ENCODE data around the gene SGTA.

The SGTA gene

DNA sequence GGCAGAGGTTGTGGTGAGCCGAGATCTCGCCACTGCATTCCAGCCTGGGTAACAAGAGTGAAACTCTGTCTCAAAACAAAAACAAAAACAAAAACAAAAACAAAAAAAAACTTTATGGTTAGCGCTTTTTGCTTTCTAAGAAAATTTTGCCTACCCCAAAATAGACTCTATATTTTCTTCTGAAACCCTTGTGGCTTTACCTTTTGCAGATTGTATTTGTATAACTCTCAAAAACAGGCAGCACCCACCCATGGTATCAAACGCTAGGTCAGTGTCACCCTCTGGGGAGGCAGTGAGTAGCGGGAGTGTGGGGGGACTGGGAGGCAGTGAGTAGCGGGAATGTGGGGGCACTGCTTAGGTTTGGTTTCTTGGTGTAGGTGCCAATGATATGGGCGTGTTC, 35.7 kb downstream of the SGTA start:
- no peak for DNase-seq

DNA sequence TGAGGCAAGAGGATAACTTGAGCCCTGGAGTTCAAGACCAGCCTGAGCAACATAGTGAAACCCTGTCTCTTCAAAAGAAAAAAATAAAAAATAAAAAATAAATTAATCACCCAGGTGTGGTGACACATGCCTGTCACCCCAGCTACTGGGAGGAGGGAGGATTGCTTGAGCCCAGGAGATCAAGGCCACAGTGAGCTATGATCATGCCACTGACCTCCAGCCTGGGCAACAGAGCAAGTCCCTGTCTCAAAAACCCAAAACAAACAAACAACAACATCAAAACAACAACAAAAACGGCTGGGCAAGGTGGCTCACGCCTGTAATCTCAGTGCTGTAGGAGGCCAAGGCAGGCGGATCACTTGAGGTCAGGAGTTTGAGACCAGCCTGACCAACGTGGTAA, 39.0 kb downstream of the SGTA start:
- DNase-seq = no peak

DNA sequence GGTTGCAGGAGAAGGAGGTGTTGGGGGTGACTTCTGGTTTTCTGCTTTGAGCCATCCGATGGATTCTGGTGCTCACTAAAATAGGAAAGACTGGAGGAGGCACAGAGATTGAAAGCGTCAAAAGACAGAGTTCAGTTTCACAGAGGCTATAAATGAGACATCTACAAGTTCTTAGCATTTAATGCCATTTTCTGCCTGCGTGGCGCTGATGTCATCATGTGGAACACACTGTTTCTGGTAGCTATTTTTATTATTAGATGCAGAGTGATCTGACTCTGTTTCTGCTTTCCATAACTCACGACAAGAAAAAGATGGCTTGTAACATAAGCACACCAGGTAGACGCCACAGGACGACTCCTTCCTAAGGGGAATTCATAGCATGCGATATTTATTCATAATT, 40.0 kb downstream of the SGTA start:
- DNase-seq = no peak

DNA sequence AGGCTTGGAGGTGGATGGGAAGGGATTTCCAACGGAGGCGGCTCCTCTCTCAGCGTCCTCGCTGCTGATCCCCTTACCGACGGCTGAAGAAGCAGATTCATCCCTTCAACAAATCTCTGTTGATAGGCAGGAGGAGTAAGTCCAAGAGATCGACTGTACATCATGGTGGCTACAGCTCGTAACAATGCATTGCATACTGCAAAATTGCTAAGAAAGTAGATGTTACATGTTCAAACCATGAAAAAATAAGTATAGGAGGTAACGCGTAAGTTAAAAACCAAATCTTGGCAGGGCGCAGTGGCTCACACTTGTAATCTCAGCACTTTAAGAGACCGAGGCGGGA, 42.8 kb downstream of the SGTA start:
- DNase-seq = no peak

- DNase-seq = peak; percentile 99
These were observed 43.3 kb downstream of the SGTA start, which contains the start of gene SLC39A3 for GRCh38 chr19:2739602-2740313. Gene SLC39A3 (minus strand): TSS chr19:2740017. CDS start chr19:2737257, 2,760 bp downstream.

- no peak for DNase-seq
These were observed 46.4 kb downstream of the SGTA start for GRCh38 chr19:2736550-2737190.

DNA sequence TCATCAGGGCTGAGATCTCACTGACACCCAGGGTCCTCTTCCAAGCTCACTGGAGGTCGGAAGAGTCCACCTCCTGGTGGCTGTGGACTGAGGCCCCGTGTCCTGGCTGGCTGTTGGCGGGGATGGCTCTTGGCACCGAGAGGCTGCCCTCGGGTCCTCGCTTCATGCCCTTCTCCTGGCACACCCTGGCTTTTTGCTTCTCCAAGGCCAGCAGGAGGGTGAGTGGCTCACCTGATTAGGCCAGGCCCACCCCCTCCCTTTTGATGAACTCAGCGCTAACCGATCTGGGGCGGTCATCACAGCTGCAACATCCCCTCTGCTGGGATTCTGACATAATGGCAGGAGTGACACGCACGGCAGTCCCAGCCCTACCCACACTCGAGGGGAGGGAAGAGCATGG, 47.7 kb downstream of the SGTA start:
- no peak for DNase-seq

DNA sequence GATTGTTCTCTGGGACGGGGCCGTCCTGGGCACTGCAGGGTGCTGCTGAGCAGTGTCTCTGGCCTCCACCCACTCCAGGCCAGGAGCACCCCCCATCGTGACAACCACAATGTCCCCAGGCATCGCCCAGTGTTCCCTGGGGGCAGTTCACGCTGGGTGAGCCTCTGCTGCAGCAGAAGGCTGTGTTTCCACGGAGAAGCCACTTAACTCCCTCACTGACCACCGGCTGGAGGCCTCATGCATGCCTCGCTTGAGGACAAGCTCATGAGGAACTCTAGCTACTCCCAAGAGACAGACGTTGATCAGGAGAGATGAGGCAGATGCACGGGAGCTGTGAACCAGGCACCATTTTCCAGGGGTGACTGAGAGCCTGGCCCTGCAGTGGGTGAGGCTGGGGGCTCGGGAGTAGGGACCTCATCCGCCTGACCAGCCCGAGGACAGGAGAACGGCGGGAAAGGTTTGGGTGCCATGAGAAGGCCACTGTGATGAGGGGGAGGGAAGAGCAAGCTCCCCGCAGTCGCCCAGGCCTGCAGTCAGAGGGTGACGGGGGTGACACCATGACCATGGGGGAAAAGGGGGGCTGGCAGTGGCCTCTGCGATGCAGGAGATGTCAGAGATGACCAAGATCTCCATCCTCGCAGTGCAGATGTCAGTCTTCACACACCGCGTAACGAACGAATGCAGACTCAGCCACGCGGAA, 48.3 kb downstream of the SGTA start:
- no peak for DNase-seq

GRCh38 chr19:2733930-2734588, 49.0 kb downstream of the SGTA start:
- no peak for DNase-seq

DNA sequence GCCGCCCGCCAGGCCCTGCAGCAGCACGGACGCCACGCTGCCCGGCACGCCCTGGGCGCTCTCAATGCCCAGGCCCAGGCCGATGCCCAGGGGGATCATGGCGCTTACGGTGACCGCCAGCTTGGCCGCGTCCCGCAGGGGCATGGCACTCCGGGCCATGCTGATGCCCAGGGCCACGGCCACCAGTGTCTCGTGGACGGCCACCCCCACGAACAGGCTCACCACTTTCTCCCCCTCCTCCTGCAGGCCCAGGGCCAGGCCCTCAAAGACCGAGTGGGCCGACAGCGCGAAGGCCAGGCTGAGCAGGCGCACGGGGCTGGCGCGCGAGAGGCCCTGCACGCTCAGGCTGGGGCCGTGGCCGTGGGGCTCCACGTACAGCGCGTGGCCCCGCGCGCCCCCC, 50.2 kb downstream of the SGTA start:
- no peak for DNase-seq

- no peak for DNase-seq
These were observed 50.8 kb downstream of the SGTA start for GRCh38 chr19:2732157-2732725.

GRCh38 chr19:2731181-2731995, 51.7 kb downstream of the SGTA start:
- DNase-seq = no peak

DNA sequence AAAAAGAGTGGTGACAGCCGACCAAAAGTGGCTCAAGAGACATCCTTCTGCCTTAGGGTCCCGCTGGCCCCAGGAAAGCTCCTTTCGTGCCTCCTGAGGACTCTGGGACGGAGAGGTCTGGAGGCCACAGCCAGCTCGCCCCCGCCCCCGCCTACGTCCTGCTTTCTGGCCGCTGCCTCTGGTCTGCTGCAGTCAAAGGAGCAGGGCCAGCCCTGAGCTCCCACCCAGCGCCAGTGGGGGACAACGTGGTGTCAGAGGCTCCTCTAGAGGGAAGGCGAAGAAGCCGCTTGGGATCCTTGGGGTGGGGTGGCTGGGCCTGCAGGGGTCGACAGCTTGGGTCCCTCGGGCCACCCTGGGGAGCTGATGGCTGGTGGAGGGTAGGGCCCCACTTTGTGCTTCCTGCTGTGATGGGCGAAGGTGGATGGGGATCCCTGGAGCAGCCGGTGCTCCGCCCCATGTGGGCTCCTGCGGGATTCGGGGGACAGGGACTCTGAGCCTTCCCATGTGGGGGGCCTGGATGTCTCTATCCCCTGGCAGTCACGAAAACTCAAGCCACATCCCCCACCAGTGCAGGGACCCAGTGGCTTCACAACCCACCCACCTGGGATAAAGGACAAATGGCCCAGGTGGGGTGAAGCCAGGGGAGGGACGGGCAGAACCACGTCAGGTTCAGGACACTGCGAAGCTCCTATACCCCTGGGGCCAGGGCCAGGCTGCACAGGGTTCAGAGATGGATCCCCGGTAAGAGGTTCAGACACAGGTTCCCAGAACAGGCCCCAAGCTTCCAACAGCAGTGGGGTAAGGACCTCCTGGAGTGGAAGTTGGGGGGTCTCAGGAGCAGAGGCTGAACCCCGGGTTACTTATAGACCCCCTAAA, 52.9 kb downstream of the SGTA start:
- no peak for DNase-seq

DNA sequence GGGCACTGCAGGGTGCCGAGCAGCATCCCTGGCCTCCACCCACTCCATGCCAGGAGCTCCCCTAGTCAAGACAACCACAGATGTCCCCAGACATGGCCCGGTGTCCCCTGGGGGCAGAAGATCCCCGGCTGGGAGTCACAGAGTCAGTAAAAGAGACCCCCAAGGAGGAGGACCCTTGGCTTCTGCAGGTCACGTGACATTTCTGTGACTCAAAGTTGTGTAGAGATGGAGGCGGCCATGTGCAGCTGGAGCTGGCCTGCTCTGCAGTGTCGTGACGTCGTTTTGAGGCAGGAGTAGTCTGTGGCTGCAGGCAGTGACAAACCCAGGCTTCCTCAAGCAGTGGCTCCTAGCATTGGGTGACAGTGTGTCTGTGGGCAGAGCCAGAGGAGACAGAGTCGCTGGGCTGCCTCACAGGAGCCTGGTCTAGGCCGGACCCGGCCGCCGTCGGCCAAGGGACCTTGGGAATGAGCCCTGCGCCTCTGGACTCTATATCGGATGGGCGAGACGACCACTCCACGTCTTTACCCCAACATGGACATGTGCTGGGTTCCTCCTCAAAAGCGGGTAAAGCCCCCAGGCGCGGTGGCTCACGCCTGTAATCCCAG, 54.2 kb downstream of the SGTA start:
- DNase-seq = no peak

GRCh38 chr19:2727640-2727944, 55.5 kb downstream of the SGTA start:
- DNase-seq = no peak

DNA sequence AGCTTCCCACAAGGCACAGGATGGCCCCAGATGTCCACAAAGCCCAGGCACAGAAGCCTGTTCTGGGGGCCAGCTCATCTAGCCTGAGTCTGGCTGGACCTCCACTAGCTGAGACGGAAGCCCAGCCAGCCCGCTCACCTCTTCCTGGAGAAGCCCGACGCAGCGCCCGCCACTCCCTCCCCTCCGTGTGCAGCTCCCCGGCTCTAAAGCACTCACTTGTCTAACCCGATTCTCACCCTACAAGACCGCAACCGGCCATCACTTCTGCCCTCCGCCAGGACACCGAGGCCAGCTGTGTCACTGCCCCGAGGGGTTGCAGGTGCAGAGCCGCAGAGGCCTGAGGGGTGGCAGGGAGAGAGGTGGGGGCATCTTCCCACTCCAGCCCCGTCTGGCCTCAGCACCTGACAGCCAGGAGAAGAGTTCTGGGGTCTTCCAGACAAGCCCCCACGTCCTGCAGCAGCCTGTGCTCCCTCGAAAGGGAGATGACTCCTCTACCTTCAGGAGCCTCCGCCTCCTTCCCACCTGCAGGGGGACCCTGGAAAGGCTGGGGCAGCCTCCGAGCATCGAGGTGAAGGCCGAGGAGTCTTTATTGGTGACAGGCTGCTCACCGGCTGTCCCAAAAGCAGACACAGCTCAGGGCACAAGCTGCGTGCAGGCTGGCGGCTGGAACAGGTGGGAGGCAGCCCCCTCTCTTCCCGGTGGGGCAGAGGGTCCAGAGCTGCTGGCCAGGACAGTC, 56.0 kb downstream of the SGTA start:
- no peak for DNase-seq

GRCh38 chr19:2726160-2726855, 56.8 kb downstream of the SGTA start:
- no peak for DNase-seq

DNA sequence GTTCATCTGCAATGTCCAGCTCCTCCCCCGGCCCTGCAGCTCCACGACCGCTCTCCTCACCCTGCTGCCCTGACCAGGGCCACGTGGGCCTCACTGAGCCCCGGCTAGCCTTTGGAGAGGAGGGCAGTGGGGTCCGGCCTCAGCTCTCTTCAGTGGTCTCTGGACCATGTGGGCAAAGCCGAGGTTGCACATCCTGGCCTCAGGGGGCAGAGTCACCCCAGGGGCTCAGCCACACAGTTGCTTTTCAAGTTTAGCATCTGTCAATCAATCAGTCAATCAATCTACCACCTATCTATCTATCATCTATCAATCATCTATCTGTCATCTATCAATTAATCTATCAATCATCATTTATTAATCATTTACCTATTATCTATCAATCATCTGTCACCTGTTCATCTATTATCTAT, 58.9 kb downstream of the SGTA start:
- DNase-seq = no peak

GRCh38 chr19:2723747-2724146, 59.3 kb downstream of the SGTA start:
- peak in 2 of 4 experiments; percentile 25 to 50 for DNase-seq

DNA sequence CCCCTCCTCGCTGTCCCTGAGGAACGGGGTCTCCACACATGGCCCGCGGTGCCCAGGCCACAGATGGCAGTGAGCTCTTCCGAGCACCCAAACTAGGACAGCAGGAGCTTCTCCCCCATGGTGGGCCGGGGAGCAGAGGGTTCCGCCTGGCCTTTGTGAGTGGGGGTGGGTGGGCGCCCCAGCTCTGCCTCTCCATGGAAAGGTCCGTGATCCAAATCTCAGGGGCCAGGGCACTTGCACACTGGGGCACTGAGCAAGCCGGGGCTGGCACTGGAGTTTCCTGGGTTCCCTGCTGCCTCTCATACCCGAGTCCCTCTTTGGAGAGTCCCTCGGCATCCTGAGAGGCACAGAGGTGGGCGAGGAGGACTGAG, 59.7 kb downstream of the SGTA start:
- DNase-seq = no peak
